Measurements from ENCODE around the gene ZNFX1.
A peak's percentile ranks its signal among the peaks of the same experiment; 100 is the strongest.
"Not testable (repeated sequence)": the region's sequence is repeated elsewhere in the genome, so short reads cannot be mapped to it uniquely, and the experiment has no call there.

The ZNFX1 gene

DNA sequence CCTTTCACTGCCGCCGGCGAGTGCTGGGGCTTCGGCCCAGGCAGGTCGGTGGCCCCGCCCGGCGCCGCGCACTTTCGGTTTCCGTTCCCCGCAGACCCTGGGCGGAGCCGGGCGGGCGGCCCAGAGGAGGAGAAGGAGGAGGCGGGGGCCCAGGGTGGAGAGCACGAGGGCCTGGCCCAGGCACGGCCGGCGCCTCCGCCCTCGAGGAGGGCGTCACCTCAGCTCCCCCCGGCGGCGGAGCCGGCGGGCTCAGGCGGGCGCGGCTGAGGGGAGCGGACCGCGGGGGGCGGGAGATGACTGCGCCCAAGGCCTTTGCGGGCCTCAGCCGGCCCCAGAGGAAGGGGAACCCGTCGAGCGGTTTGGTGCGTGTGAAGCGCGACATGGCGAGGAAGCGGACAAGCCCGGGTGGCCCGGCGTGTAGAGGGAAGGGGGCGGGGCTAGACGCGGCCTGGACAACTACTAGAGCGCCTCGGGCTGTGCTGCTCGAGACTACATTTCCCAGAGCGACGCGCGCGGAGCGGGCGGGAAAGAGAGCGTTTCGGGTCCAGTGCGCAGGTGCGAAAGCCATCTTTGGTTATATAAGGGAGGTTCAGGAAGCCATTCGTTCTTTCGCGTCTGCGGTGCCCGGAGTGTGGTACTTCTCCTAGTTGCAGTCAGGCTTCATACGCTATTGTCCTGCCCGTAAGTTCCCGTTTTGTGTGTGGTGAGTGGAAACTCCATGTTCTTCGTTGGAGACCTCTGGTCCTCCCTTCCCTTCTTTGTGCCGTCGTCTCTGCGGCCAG, at the start of gene ZNFX1:
Gene ZNFX1 (minus strand): TSS at position 22 of the 782 bp plus-strand sequence. CDS start 2,218 bp downstream, outside the sequence.
- DNase-seq: peak; percentile 97 to 99 (median 98)

DNA sequence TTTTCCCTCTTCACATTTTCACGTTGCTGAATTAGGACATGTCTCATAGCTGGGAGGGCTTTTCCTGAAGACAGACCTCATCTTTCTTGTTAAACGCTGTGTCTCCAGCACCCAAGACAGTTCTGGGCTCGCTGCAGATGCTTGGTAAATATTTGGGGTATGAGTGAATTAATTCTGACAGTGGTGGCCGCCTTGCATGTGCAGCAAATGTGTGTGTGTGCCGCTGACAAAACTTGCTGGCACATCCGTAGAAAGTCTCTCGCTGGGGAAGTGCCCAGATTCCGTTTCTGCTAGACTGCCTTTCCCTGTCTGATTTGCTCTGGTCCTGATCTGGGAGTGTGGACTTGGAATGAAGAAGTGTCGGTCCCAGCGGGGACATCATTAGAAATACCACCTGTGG, 48.2 kb upstream of the ZNFX1 start:
- DNase-seq: no peak

- DNase-seq: no peak
These were observed 46.4 kb upstream of the ZNFX1 start for GRCh38 chr20:49324306-49324705.

DNA sequence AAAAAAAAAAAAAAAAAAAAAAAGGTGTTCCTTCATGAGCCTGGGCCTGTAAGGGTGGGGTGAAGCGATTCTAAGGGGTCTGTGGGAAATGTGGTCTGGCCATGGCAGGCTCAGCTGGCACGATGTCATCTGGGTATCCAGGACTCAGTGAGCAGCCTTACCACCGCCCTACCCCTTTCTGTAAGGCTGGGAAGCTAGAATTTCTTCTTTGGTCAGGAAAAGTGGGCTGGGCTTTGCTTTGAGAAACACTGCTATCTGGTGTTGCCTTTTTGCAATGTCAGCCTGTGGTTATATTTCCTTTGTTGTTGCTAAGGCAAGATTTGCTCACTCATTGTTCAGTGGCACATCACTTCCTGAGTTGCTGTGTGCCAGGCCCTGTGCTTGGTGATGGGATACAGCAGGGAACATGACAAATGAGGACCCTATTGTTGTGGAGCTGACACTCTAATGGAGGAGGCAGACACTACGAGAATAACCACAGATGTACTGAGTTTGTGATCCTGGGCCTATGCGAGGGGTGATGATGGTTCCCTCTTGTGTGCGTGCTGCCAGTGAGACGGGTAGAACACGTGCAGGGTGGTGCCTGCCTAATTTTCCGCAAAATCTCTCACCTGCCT, 45.9 kb upstream of the ZNFX1 start:
- DNase-seq: peak in 4 of 6 experiments; percentile 3 to 27 (median 14)

GRCh38 chr20:49320460-49320859, 42.6 kb upstream of the ZNFX1 start:
- no peak for DNase-seq

DNA sequence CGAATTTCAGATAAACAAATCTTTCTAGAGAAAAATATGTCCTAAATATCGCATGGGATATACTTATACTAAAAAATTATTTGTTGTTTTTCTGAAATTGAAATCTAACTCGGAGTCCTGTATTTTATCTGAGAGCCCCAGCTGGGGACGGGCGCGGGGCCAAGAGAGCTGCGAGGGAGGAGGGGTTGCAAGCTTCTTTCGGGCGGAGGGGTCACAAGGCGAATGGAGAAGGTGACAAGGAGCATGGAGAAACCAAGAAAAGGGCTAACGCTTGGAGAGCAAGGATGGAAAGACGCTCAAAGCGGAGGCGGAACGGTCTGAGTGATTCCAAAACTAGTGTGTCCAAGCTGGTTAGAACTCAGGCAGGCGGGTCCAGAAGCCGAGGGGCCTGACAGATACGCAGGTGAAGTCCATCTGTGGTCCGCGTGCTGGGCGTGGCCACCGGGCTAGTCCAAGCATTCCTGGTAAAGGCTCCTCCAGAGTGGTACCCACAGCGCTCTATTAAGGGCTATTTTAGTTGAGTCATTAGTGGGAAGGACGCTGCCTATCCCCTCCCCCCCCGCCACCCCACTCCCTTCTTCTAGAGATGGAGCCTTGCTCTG, 41.5 kb upstream of the ZNFX1 start:
- no peak for DNase-seq

GRCh38 chr20:49318430-49319207, 40.8 kb upstream of the ZNFX1 start:
- DNase-seq: peak in 1 of 6 experiments; percentile 7

DNA sequence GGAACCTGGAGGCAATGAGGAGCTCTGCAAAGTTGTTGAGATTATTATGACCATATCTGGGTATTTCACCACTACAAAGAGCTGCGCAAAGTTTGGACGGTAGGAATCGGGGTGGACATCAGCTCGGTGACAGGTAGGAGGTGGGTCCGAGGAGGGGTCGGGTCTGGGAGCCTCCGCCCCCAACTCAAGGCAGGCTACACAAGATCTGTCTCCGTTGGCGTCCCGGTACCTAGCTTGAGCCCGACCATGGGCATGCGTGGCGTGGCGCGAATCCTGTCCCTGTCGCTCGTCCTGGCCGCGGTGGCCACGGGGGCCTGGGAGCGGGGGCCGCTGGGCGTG, 40.2 kb upstream of the ZNFX1 start:
- DNase-seq: no peak

GRCh38 chr20:49316704-49317103, 38.8 kb upstream of the ZNFX1 start:
- DNase-seq: no peak

GRCh38 chr20:49315580-49315979, 37.7 kb upstream of the ZNFX1 start:
- no peak for DNase-seq

DNA sequence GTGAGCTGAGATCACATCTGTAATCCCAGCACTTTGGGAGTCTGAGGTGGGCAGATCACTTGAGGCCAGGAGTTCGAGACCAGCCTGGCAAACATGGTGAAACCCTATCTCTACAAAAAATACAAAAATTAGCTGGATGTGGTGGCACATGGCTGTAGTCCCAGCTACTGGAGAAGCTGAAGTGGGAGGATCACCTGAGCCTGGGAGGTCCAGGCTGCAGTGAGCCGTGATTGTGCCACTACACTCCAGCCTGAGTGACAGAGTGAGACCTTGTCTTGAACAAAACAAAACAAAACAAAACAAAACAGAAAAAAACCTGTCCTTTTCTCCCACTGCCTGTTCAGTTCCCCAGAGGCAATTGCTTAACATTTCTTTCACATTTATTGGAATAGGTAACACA, 36.2 kb upstream of the ZNFX1 start:
- not testable (repeated sequence) for DNase-seq

DNA sequence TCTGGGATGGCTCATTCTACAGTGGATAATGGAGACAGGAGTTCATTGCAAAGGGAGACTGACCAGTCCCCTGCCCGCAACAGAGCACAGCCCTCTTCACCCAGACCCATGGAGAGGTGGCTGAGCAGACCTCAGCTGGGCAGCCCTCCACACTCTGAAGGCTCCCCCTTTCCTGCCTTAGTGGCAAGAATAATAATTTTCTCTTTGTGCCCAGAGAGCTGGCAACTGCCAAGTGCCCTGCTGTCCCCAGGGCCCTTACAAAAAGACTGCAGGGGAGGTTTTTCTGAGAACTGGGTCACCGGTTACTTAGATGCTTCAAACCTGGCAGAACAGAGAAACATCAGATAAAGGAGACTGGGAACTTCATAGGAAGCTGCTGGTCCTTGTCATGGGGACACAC, 35.4 kb upstream of the ZNFX1 start:
- no peak for DNase-seq

DNA sequence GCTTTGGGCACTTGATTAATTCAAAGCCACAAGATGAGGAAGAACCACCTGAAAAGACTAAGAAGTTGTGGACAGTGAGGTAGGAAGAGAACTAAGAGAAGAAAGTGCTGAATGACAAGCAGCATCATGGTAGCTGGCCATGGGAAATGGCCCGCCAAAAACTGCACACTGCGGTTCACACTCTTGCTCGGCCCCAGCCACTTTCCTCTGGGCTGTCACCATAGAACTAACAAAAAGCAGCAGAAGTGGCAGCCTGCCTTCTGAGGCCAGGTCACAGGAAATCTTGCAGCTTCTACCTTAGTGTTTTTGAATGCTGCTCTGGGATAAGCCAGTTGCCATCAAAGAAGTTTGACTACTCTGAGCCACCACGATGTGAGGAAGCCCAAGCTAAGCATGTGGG, 34.8 kb upstream of the ZNFX1 start:
- DNase-seq: no peak

DNA sequence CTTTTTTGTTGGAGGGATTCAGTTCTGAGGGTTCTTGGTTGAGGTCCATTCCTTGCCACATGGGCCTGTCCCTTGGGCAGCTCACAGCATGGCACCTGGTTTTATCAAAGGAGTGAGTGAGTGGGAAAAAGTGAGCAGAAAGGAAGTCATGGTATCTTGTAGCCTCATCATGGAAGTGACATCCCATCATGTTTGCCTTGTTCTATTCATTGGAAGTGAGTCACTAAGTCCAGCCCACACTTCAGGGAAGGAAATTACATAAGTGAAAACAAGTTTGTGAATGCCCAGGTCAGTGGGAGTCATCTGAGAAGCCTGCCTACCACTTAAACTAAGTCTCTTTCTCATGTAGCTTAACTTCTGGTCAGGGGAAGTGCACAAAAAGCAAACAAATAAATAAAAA, 32.8 kb upstream of the ZNFX1 start:
- DNase-seq: no peak

GRCh38 chr20:49308875-49309274, 31.0 kb upstream of the ZNFX1 start:
- no peak for DNase-seq

- no peak for DNase-seq
These were observed 29.2 kb upstream of the ZNFX1 start for GRCh38 chr20:49306903-49307620.

DNA sequence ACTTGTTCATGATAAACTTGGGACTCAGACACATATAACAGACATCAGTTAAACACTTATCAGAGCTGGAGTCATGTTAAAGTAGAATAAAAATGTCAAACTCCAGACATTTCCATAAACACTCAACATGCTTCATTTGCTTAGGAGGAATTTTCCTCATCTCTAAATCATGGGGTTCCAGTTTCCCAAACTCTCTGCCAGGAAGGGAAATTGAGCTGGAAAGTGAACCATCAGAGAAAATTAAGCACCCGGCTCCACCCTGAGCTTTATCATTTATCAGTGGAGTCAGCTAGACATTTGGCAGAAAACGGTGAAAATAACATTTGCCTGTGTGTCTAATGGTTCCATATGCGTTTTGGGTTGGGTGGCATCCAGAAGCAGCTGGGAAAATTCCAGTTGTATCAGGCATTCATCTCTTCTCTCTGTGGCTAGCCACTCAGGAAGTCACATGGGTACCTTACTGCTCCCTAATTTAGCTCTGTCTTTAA, 25.3 kb upstream of the ZNFX1 start:
- no peak for DNase-seq

DNA sequence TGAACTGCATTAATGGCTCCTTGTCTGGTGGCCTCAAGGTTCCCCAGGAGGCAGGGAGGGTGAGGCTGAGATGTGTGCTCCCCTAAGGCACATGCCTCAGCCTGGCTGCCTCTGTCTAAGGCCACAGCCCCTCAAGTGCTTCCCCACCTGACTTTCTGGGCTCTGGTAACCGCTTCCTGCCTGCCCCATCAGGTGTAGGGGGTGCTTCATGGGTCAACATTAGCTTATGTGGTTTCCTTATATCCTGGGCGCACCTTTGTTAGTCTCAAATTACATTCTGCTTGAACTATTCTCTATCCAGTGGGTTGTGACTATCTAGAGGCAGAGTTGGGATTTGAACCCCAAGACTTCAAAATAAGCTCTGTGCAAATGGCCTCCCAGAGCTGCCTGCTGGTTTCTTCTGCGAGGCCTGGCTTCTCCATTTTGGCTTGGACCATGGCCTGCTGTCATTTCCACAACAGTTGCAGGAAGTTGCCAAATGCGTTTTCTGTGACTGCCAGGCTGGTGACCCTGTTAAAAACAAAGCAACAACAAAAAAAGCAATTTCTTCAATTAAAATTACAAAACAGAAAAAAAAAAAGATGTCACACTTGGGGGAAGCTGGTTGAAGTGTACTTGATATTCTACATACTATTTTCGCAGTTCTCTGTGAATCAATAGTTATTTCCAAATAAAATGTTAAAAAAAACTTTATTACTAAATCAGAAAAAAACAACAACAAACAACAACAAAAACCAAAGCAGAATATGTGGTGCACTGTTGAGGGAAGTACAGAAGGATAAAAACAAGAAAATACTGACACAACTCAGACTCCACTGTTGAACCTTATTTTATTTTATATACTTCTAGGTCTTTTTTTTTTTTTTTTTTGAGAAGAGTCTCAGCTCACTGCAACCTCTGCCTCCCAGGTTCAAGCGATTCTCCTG, 20.0 kb upstream of the ZNFX1 start:
- DNase-seq: no peak

- DNase-seq: not testable (repeated sequence)
These were observed 16.3 kb upstream of the ZNFX1 start for GRCh38 chr20:49294002-49294654.

GRCh38 chr20:49293122-49293521, 15.3 kb upstream of the ZNFX1 start:
- no peak for DNase-seq

DNA sequence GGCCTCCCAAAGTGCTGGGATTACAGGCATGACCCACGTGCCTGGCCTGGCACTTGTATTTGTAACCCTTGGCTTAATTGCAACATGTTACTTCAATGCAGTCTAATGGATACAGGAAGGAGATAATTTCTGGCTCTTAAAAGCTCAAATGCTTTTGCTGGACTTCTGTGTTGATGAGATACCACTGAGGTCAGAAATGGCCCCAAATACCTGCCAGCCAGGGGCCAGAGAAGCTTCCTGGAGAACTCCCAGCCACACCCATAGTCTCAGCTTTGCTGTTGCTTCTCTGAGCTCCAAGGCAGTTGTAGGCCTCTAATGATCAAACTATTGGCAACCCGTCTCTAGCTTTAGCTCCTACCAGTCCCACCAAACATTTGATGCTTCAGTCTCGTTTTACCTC, 14.2 kb upstream of the ZNFX1 start:
- no peak for DNase-seq
